Chondrocyte (in vitro differentiated cells): ENCODE results near the gene AFF3. TPM values are rescaled to one million over a fixed set of nuclear protein-coding genes. Genes with fewer than 3 reads are reported as not detected.

Source experiments
- DNase-seq: peaks from one replicate; pipeline ENCODE4 v3.0.0; 2021; ENCODE audit warnings: mixed read lengths, low spot score
- H3K27ac Mint-ChIP-seq: one replicate; pipeline ENCODE4 v1.8.0; 2021; ENCODE audit warnings: mild to moderate bottlenecking, moderate library complexity, mixed read lengths; ENCODE audit not compliant: unreplicated experiment
- H3K27me3 Mint-ChIP-seq: 2 replicates; pipeline ENCODE4 v1.8.0; 2021; ENCODE audit warnings: low read depth, mixed read lengths
- H3K36me3 Mint-ChIP-seq: 2 replicates; pipeline ENCODE4 v1.8.0; 2021; ENCODE audit warnings: low read depth, mixed read lengths
- H3K4me1 Mint-ChIP-seq: 2 replicates; pipeline ENCODE4 v1.8.0; 2021; ENCODE audit warnings: low read depth, mild to moderate bottlenecking, mixed read lengths
- H3K4me3 Mint-ChIP-seq: one replicate; pipeline ENCODE4 v1.8.0; 2021; ENCODE audit warnings: mild to moderate bottlenecking, moderate library complexity, mixed read lengths; ENCODE audit not compliant: unreplicated experiment
- H3K9me3 Mint-ChIP-seq: 2 replicates; pipeline ENCODE4 v1.8.0; 2021; ENCODE audit warnings: low read depth, mixed read lengths
- CTCF ChIP-seq: fragments of 200-600 bp; sonication (generic); IDR thresholded peaks from 2 replicates; pipeline ENCODE4 v1.5.0; 2021; ENCODE audit warnings: antibody characterized with exemption, mild to moderate bottlenecking, moderate library complexity
- total RNA-seq: library from RNA; stranded (reverse); gene quantifications from 3 replicates; pipeline ENCODE4 v1.2.1, GENCODE V29; 2021

Gene AFF3
- total RNA-seq, 1 donor from 2014 or later: 127 TPM

GRCh38 chr2:99609851-99610381 is 532.5 kb downstream of the AFF3 start:
- TF ChIP-seq CTCF: no peak
- peaks cover 4% of the 10 kb centered on the region for H3K36me3 Mint-ChIP-seq
- H3K27ac Mint-ChIP-seq: no peak overlapping the region
- H3K4me3 Mint-ChIP-seq: no peak overlapping the region
- no peaks in the 10 kb centered on the region for H3K27me3 Mint-ChIP-seq
- H3K4me1 Mint-ChIP-seq: peaks cover 60% of the 10 kb centered on the region
- DNase-seq: no peak
- H3K9me3 Mint-ChIP-seq: no peaks in the 10 kb centered on the region

GRCh38 chr2:99608861-99609260 is 533.5 kb downstream of the AFF3 start:
- DNase-seq: no peak
- no peak for TF ChIP-seq CTCF
- H3K27ac Mint-ChIP-seq: peak overlapping the region; percentile 22
- H3K4me1 Mint-ChIP-seq: peaks cover 65% of the 10 kb centered on the region
- no peak overlapping the region for H3K4me3 Mint-ChIP-seq
- H3K36me3 Mint-ChIP-seq: peaks cover 4% of the 10 kb centered on the region
- no peaks in the 10 kb centered on the region for H3K9me3 Mint-ChIP-seq
- no peaks in the 10 kb centered on the region for H3K27me3 Mint-ChIP-seq

GRCh38 chr2:99607861-99608491 is 534.4 kb downstream of the AFF3 start:
- H3K27me3 Mint-ChIP-seq: no peaks in the 10 kb centered on the region
- peak; percentile 55 for TF ChIP-seq CTCF
- peaks cover 4% of the 10 kb centered on the region for H3K36me3 Mint-ChIP-seq
- H3K4me3 Mint-ChIP-seq: no peak overlapping the region
- no peak for DNase-seq
- H3K27ac Mint-ChIP-seq: peak overlapping the region; percentile 72
- no peaks in the 10 kb centered on the region for H3K9me3 Mint-ChIP-seq
- peaks cover 68% of the 10 kb centered on the region for H3K4me1 Mint-ChIP-seq

- Mint-ChIP-seq H3K36me3 (peaks cover 4% of the 10 kb centered on the region), H3K4me3 (no peak overlapping the region), H3K27me3 (no peaks in the 10 kb centered on the region), H3K27ac (peak overlapping the region; percentile 72), H3K4me1 (peaks cover 68% of the 10 kb centered on the region), H3K9me3 (no peaks in the 10 kb centered on the region)
- TF ChIP-seq CTCF: no peak
- no peak for DNase-seq
Observed at GRCh38 chr2:99607454-99607853, 534.9 kb downstream of the AFF3 start.

GRCh38 chr2:99605036-99605435 is 537.4 kb downstream of the AFF3 start:
- H3K4me3 Mint-ChIP-seq: no peak overlapping the region
- H3K27me3 Mint-ChIP-seq: no peaks in the 10 kb centered on the region
- H3K27ac Mint-ChIP-seq: peak overlapping the region; percentile 12
- peaks cover 4% of the 10 kb centered on the region for H3K36me3 Mint-ChIP-seq
- DNase-seq: no peak
- H3K9me3 Mint-ChIP-seq: no peaks in the 10 kb centered on the region
- peaks cover 79% of the 10 kb centered on the region for H3K4me1 Mint-ChIP-seq
- no peak for TF ChIP-seq CTCF
